Epithelial cell of esophagus (primary cell): Measurements from ENCODE around the gene RAB12.
"Not testable (repeated sequence)": the region's sequence is repeated elsewhere in the genome, so short reads cannot be mapped to it uniquely, and the experiment has no call there.

Experiments used
- DNase-seq: peaks from one replicate; pipeline ENCODE4 v3.0.0; 2010; ENCODE audit warnings: low read depth
- H3K4me3 ChIP-seq: 2 replicates; pipeline ENCODE4 v1.5.1; 2011; ENCODE audit warnings: mild to moderate bottlenecking, low read length, control low read depth
- TF ChIP-seq, protein P1 (sequence below): IDR thresholded peaks from 2 replicates; pipeline ENCODE4 v1.5.1; 2011; ENCODE audit warnings: low read depth, mild to moderate bottlenecking, low read length, control low read depth, inconsistent platforms; ENCODE audit not compliant: insufficient read depth; ENCODE audit errors: missing control alignments

The RAB12 gene

DNA sequence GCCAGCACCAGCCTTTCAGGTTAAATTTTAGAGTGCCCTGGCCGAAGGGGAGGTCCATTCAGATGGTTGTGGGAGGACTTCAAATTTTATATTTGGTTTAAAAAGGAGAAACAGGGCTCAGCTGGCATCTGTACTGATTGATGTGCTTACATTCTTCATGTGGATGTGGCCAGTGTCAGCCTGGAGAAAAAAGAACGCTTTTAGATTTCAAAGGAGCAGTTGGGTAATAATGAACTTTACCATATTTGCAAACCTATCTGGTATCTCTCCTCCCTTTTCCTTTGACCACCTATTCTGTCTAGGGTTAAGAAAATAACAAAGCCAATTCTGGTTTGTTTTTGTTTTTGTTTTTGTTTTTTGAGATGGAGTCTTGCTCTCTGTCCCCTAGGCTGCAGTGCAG is 21.3 kb downstream of the RAB12 start:
- no peak for DNase-seq
- TF ChIP-seq, protein P1, sequence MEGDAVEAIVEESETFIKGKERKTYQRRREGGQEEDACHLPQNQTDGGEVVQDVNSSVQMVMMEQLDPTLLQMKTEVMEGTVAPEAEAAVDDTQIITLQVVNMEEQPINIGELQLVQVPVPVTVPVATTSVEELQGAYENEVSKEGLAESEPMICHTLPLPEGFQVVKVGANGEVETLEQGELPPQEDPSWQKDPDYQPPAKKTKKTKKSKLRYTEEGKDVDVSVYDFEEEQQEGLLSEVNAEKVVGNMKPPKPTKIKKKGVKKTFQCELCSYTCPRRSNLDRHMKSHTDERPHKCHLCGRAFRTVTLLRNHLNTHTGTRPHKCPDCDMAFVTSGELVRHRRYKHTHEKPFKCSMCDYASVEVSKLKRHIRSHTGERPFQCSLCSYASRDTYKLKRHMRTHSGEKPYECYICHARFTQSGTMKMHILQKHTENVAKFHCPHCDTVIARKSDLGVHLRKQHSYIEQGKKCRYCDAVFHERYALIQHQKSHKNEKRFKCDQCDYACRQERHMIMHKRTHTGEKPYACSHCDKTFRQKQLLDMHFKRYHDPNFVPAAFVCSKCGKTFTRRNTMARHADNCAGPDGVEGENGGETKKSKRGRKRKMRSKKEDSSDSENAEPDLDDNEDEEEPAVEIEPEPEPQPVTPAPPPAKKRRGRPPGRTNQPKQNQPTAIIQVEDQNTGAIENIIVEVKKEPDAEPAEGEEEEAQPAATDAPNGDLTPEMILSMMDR = no peak
- no peak overlapping the region for H3K4me3 ChIP-seq

DNA sequence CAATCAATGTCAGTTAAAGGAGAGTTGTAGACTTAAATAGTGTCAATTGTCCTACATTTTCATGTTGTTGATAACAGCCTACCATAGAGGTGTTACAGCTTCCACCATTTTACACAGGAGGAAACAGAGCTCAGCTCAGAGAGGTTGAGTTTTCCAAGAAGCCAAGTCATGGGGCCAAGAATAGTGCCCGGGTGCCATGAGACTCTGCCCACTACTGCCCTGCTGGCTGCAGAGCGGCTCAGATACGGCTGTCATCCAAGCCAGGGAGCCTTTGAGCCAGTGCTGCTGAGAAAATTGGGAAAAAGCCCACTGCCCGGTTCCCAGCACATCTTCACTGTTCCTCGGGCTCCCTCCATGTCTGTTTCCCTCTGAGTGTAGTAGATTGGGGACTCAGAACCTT is 22.0 kb downstream of the RAB12 start:
- TF ChIP-seq, protein P1 = no peak
- no peak for DNase-seq
- no peak overlapping the region for H3K4me3 ChIP-seq

- no peak overlapping the region for H3K4me3 ChIP-seq
- TF ChIP-seq, protein P1 = no peak
- no peak for DNase-seq
Measured at GRCh38 chr18:8632386-8632785, 23.1 kb downstream of the RAB12 start.

DNA sequence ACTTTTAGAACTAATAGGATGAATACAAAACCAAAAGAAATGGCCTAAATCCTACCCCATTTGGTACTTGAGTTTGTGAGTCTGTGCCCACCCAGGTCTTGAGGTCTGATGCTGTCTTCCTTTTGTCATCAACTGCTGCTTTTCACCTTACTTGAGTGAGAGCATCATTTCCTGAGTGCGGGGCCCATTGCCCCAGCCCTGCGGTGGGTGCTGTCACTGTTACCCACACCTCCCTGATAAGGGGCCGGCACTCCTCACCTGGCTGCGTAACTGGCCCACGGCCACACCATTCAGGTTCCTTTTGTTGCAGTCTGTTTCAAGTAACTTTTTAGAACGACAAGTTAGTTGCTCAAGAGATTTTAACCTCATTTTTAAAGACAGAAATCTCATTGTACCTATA is 25.3 kb downstream of the RAB12 start:
- no peak overlapping the region for H3K4me3 ChIP-seq
- no peak for DNase-seq
- TF ChIP-seq, protein P1 = no peak

GRCh38 chr18:8635087-8635486 is 25.9 kb downstream of the RAB12 start:
- TF ChIP-seq, protein P1 = no peak
- DNase-seq = no peak
- H3K4me3 ChIP-seq = no peak overlapping the region

DNA sequence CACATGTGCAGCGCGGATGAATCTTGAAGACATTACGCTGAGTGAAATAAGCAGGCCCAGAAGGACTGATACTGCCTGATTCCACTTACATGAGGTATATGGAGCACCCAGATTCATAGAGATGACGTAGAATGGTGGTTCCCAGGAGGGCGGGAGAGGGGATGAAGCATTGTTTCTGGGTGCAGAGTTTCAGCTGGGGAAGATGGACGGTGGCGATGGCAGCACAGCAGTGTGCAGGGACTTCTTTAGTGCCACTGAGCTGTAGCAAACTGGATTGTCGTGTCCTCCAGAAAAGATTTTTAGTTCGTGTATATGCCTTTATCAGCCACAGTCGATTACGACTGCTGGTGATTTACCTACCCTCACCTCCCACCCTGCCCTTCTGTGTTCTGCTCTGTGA is 30.5 kb downstream of the RAB12 start:
- TF ChIP-seq, protein P1 = no peak
- DNase-seq = no peak
- H3K4me3 ChIP-seq = no peak overlapping the region

GRCh38 chr18:8643326-8643878 is 34.2 kb downstream of the RAB12 start:
- TF ChIP-seq, protein P1 = no peak

GRCh38 chr18:8647359-8647758 is 38.1 kb downstream of the RAB12 start:
- H3K4me3 ChIP-seq, DNase-seq: not testable (repeated sequence)

More at GRCh38 chr18:8643326-8643878, 34.2 kb downstream of the RAB12 start:
- no peak for DNase-seq
- no peak overlapping the region for H3K4me3 ChIP-seq

DNA sequence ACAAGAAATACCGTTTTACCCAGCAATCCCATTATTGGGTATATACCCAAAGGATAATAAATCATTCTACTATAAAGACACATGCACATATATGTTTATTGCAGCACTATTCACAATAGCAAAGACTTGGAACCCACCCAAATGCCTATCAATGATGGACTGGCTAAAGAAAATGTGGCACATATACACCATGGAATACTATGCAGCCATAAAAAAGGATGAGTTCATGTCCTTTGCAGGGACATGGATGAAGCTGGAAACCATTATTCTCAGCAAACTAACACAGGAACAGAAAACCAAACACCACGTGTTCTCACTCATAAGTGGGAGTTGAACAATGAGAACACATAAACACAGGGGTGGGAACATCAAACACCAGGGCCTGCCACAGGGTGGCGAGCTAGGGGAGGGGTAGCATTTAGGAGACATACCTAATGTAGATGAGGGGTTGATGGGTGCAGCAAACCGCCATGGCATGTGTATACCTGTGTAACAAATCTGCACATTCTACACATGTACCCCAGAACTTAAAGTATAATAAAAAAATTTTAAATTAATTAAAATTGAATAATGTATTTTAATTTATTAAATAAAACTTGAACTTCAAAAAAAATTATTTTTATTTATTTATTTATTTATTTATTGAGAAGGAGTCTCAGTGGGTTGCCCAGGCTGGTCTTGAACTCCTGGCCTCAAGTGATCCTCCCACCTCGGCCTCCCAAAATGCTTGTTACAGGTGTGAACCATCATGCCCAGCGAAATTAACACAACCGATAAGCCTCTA is 42.4 kb downstream of the RAB12 start:
- H3K4me3 ChIP-seq, DNase-seq: not testable (repeated sequence)
